ENCODE measurements around the gene TMBIM1.

The TMBIM1 gene

DNA sequence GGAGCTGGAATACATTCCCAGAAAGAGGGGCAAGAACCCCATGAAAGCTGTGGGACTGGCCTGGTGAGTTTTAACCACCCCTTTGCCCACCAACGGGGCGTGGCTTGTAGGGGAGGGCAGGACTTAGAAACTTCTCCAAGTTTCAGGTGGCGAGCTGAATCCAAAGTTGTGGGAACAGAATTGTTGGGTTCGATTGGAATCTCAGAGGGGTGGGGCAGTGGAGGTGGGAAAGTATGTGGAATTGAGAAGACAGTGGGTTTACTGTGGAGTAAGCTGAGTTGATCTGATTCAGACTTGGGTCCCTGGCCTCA is 20.9 kb downstream of the TMBIM1 start:
- DNase-seq: no peak

DNA sequence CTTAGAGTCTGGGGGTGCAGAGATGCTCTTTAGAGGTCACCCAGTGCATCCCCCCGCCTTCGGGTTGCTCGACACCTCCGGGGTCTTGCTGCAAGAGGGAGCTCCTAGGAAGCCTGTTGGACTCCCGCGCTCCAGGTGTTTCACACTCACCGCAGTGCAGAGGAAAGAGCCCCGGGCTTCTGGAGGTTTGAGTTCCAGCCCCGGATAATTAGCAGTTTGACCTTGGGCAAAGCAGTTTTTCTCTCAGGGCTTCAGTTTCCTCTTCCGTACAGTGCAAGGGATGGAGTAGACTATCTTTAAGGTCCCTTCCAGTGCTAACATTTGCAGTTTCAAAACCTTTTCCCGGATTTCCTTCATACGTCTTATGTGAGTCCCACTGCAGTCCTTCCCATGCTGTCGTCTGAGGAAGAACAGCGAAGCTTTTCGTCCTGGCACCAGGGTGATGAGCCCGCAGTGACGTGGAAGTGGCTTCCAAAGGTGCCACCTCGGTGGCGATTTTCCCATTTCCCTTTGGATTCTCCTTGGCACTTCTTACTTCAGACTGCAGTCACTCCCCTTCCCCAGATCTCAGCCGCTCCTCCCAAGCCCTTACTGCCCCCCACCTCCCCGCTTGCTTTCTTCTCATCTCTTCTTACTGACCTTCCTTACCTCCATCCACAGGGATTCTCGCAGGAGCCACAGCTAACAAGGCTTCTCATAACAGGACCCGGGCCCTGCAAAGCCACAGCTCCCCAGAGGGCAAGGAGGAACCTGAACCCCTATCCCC is 21.4 kb downstream of the TMBIM1 start:
- DNase-seq: no peak

DNA sequence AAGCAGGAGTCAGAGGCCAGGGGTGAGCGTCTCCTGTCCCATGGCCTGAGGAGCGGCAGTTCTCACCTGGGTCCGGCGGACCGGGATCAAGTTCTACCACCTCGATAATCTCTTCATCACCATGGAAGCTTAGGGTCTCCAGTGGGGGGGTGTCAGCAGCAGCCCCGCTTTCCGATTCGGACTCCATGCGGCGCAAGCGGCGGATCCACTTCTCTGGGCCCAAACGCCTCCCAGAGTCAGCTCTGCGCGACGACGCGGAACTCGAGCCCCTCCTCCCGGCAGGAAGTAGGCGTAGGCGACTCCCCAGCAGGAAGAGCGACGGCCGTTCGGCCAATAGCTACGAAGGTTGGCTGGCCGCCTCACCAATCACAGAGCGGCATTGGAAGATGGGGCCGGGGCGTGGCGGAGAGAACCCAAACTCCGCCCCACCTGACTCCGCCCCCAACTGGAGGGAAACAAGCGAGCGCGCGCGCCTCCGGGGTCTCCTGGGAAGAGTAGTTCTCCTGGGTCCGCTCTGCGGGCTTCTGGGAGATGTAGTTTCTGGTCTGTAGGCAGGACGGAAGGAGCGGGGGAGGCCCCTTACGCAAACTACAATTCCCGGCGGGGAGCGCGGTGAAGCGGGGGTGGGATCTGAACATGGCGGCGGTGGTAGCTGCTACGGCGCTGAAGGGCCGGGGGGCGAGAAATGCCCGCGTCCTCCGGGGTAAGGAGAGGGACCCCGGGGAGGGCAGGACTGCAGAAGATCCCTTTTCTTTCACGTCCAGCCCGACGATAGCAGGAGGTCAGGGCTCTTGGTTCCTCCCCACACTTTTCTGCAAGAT is 22.2 kb downstream of the TMBIM1 start, which contains the start of the genes AAMP and PNKD:
AAMP (minus strand) TSS at position 238 of the 821 bp plus-strand sequence; CDS start at position 187, 51 bp downstream.
PNKD (plus strand) TSS at position 620 of the 821 bp plus-strand sequence; CDS start at position 637, 17 bp downstream.
- peak; percentile 100 for DNase-seq

DNA sequence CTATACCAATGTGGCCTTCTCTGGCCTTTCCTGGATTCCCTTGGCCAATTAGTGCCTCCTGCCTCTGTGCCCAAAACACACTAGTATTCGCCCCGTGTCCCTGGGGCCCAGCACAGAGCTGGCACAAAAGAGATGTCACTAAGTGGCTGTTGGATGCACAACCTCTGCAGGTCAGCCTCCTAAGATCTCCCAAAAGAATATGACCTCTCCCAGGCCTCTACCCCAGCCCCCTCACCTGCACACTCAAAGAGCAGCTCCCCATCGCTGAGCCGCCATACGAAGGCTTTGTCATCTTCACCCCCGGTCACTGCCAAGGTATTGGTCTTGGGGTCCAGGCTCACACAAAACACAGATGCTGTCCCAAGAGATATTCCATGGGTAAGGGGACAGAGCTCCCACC is 25.0 kb downstream of the TMBIM1 start:
- DNase-seq: no peak

DNA sequence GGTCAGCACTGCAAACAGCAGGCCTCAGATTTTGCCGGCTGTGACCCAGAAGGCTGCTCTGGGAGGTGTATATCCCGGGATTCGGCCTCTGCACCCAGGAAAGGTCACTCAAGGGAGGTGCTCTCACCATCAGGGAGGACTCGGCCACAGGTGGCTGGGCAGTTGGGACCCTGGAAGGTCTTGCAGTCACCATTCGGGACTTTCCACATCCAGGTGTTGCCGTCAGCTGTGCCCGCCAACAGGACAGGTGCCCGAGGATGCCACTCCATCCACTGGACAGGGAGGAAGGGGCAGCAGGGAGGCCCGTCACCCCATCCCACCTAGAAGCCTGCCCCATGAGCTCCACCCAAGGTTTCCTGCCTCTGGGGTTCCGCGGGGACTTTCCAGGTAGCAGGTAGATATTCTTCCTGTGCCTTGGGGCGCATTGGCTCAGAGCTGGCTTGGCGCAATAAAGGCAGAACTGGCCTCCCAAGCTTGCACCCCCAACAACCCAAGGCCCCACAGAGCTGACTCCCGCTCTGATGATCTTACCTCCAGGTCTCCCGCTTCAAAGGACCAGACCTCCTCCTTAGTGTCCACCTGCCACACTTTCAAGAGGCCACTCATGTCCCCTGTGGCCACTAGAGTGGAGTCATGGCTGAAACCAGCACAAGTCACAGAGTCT is 25.9 kb downstream of the TMBIM1 start:
- DNase-seq: no peak

DNA sequence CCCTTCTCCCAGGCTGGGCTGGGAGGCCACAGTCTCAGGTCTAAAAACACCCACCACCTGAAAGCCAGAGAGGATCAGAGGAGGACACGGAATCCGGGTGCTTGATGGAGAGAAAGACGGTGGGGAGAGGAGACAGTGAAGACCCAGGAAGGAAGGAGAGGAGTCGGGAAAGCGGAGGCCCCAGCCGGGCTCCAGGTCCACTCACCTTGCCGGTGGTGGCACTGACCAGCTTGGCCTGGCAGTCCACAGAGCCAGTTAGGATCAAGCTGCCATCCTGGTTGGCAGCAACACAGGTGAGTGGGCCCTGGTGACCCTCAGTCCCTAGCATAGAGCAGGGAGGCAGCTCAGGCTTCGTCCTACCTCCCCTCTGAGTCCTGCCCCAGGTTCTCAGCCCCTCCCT is 26.7 kb downstream of the TMBIM1 start:
- DNase-seq: no peak

DNA sequence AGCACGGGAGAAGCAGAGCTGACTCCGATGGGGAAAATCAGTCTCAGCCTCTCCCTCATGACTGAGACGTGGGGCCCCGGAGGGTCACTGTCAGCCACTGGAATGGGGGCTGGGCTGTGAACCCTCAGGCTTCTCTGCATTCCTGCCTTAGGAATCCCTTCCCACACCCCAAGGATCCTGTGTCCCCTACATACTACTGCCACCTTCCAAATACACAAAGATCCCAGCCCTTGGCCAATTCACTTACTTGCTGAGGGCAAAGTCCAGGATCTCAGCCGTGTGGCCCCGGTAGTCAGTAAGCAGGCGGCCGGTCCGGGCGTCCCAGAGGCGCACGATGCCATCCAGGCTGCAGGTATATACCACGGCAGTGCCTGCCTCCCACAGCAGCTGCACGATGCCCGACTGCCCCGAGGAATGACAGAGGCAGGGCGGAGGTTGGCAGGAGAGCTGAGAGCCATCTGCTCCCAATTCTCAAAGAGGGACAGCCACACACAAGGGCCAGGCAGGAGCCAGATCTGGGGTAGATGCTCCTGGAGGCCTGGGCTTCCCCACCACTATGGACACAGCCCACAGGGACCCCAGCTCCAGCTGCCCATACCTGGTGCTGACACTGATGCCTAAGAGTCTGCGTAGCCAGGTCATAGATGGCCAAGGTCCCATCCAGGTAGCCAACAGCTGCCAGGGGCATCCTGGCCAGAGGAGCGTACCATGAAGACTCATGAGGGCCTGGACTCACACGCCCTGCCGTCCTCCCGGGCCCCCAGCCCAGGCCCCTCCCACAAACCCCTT is 27.3 kb downstream of the TMBIM1 start:
- DNase-seq: no peak

DNA sequence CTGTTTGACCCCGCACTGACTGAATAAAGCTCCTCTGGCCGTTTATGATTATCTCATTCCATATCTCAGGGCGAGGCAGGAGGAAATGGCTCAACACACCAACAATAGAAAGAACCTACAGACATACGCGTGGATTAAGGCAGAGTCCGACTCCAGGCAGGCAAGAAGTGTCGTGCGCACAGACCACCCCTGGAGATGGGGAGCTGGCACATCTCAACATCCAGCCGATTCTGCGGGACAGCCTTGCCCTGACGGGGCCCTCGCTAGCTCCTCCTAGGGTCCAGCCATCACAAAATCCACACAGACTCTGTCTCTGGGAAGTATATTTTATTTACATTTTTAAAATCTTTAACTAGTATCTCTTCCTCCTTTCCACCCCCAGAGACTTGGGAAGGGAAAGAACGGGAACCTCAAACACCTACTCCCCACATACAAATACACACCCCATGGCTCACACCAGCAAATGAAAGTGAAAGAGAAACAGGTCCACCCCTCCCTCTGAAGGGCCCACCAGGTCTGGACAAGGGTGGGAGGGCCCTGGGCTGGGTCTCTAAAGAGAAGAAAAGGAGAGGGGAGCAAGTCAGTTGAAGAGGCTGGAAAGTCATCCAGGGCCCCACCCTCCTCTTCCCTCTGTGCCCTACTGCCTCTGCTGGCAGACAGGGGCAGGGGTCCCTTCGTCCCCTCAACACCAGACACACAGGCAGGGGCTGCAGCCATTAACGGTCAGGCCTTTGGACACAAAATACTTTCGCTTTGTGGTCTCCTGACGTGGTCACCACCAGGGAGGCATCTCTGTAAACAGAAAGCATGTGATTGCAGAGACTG is 28.3 kb downstream of the TMBIM1 start:
- DNase-seq: no peak

DNA sequence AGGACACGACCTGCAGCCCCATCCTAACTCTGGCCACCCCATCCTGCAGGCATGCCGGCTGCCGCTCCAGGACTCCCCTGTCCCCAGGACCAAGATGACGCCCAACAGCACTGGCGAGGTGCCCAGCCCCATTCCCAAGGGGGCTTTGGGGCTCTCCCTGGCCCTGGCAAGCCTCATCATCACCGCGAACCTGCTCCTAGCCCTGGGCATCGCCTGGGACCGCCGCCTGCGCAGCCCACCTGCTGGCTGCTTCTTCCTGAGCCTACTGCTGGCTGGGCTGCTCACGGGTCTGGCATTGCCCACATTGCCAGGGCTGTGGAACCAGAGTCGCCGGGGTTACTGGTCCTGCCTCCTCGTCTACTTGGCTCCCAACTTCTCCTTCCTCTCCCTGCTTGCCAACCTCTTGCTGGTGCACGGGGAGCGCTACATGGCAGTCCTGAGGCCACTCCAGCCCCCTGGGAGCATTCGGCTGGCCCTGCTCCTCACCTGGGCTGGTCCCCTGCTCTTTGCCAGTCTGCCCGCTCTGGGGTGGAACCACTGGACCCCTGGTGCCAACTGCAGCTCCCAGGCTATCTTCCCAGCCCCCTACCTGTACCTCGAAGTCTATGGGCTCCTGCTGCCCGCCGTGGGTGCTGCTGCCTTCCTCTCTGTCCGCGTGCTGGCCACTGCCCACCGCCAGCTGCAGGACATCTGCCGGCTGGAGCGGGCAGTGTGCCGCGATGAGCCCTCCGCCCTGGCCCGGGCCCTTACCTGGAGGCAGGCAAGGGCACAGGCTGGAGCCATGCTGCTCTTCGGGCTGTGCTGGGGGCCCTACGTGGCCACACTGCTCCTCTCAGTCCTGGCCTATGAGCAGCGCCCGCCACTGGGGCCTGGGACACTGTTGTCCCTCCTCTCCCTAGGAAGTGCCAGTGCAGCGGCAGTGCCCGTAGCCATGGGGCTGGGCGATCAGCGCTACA is 29.4 kb downstream of the TMBIM1 start:
- no peak for DNase-seq

DNA sequence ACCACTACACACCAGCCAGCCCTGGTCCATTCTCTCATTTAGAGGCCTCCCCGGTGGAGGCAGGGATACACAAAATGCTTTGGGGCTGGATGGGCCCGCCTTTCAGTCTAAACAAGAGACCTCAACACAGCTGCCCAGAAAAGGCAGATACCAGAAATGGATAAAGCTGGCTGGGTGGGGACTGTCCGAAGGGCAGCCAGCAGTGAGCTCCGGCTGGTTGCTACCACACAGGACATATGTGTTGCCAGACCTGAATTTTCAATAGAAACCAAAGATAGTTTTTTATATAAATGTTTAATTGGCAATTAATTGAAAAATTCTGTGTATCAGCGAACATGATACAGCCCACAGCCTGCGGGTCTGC is 30.1 kb downstream of the TMBIM1 start:
- DNase-seq: no peak

DNA sequence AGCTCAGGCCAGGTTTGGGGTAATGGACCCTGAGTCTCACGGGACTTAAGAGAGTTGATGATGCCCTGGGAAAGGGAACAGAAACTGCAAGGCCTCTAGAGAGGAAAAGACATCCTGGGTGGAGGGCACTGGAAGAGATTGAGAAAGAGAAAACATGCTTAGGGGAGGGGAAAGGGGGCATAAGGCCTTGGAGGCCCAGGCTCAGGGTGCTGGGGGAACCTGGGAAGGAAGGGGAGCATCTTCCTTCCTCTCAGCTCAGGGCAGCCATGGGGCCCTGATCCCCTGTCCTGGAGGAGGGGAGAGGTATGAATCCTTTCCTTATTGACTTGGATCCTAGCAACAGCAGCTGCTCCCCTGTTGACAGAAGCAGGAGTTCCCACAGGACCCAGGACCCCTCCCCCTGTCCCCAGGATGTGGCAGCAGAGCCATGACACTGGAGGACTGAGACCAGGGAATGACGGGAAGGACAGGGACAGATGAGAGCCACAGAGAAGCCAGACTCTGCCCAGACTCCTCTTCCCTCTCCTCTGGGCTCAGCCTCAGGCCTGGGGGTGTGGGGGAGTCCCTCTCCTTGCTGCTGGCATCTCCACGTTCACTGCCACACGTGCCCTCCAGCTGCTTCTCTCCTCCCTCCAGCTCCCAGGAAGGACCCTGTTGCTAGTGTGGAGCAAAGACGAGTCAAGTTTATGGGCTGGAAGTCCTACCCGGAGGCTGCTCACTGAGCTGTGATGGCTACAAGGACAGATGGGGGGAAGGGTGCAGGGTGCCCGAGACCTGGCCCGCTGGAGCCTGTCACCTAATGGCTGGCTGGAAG is 30.7 kb downstream of the TMBIM1 start:
- no peak for DNase-seq

DNA sequence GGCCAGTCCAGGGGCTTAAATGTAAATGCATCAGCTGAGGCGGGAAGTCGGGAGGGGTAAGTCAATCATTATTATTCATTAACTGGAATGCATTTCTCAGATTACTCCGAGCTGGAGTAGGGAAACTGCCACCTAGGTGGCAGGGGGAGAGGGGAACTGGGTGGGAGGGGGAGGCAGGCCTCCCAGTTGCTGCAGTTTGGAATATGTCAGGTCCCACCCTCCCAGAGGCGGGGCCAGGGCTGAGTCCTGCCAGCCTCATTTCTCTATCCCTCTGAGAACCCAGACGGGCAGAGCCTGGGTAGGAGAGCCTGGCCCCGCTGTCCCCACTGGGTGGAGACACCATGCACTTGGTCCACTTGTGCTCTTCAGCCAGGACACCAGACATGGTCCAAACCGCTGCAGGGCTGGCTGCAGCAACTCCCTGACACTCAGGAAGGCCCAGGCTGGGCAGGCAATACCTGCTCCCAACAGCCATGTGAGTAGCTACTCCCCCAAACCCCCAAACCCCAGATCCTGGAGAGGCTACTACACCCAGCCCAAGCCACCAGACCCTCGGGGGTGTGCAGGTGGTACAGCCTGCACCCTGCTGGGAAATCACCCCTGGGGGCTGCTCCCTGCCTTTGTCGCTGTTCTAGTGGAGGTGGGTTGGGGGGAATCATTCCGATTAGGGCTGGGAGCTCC is 31.4 kb downstream of the TMBIM1 start, which contains the start of gene GPBAR1:
GPBAR1 (plus strand) TSS at position 274 of the 681 bp plus-strand sequence. CDS start 1,710 bp downstream, outside the sequence.
- no peak for DNase-seq

DNA sequence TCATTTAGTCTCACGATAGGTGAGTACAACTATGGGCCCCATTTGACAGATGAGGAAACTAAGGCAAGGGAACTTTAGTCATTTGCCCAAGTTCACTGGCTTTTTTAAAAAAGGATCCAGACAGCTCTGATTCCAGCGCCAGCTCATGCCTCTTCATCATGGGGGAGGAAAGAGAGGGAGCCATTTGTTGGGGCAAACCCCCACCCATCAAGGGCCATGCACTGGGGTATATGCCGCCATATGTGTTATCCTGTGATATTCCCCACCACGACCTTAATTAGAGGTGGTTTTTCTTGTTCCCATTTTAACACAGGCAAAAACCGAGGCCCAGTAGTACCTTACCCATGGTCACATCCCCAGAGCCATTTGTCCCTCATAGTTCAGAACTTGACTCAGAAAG is 32.1 kb downstream of the TMBIM1 start:
- no peak for DNase-seq

DNA sequence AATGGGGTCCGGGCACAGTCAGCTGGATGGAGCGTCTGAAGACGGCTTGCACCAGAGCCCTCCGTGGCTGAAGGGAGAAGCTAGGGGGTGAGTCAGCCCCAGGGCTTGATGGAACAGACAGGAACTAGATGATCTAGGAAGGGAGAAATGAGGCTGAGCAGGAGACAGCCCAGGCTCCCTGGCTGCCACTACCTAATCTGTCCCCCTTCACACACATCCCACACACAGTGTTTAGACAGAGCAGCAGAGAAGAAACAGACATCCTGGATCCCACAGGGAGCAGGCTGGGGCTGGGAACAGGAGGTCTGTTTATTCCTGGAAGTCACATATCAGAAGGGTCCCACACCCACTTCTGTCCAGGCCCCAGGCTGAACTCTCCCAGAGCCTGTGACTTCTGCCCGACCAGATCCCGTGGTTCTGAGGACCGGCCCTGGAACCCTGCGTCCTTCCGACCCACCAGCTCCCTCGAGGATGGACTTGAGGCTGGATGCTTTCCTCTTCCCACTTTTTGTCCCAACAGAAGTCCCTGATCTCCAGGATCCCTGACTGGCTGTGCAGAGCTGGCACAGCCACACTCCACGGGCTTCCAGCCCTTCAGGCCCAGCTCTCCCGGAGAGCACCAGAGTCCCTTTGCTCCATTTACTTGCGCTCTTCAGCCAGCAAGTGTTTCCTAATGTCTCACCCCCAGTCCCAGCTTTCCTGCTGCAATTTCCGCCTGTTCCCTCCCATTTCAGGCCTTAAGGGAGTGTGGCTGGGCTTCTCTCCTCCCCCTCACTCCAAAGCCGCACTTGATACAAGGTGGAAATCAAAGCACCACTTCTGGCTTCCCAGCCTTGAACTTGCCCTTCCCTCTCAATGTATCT is 33.0 kb downstream of the TMBIM1 start:
- DNase-seq: no peak

DNA sequence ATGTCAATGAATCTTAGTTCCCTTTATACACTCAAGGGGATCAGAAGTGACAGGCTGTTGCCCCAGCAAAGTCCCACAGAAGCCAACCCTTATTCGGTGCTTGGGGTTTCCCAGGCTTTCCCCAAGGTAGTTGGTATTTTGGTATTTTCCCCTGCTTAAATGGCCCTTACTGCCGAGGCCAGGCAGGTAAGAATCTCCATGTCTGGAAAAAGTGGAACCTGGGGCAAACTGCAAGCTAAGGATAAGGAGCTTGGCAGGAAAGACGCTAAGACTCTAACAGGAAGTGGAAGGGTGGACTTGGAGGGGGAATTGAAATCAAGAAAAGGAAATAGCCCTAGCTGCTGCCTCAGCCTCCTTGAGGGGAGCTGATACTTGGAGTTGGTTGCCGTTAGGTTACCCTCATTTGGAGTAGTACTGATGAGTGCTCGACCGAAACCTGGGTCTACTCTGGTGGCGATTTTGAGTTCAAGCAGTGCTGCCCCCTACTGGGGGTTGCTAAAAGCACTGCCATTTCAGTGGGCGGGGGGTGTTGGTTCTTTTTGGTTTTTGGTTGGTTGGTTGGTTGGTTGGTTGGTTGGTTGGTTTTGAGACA is 34.8 kb downstream of the TMBIM1 start:
- peak; percentile 46 for DNase-seq

DNA sequence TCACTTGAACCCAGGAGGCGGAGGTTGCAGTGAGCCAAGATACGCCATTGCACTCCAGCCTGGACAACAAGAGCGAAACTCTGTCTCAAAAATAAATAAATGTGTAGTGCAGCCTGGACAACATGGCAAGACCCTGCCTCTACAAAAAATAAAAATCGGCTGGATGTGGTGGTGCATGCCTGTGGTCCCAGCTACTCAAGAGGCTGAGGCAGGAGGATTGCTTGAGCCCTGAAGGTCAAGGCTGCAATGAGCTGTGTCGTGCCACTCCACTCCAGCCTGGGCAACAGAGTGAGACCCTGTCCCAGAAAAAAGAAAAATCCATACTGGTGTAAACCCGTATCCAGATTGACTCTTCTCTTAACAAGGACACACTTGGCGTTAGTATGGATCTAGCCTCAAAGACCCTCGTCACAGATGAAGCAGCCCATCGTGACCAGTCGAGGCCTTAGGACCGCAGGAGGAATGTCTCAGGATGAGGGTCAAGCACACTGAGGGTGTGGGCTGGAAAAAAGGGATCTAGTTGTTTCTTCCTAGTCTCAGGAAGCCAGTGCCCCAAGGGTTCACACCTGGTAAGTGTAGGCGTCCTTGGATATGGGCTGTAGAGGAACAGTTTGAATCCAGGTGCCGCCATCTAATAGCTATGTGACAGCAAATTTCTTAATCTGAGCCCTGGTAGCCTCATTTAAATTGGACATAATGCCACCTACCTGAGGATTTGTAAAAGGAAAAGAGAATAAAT is 35.5 kb downstream of the TMBIM1 start:
- DNase-seq: no peak

DNA sequence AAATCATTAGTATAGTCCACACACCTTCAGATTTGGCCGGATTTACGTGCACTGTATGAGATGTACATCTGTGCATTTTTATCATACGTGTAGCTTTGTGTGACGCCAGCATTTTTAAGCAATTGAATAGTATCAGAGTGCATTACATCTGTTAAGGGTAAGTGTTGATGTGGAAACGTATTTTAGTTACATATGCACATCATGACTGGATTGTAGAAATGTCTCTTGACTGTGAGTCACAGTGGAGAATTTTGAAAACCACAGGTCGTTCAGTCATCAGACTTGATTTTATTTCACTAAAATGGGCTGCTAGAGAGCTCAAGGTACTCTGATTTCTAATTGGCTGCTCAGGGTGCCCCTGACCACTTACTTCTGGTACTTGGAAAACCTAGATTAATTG is 36.9 kb downstream of the TMBIM1 start:
- DNase-seq: no peak
